CD4-positive, alpha-beta T cell treated with Interleukin-15 for 1 hour (primary cell): ENCODE data around the gene CCDC54.
"Not testable (repeated sequence)": the region's sequence is repeated elsewhere in the genome, so short reads cannot be mapped to it uniquely, and the experiment has no call there.

Source experiments
- DNase-seq: peaks from one replicate; pipeline ENCODE4 v3.0.0-alpha.2; 2020

The CCDC54 gene

DNA sequence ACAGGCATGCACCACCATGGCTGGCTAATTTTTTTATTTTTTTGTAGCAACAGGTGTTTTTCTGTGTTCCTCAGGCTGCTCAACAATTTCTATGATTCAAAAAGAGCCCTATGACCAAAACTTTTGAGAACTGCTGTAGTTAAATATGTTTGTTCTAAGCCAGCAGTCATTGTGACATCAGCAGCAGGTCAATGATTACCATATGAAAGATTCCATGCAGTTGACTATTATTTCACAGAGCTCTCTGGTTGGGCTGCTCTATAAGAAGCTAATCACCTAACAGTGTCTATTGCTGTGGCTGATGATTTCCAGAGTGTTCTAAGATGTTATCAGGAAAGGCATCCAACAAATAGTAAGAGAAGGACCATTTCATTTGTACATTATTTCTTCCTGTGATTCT is at the start of gene CCDC54:
Gene CCDC54, plus strand, starts transcription at position 289 of the 400 bp plus-strand sequence. CDS start 149 bp downstream, outside the sequence.
- no peak for DNase-seq

DNA sequence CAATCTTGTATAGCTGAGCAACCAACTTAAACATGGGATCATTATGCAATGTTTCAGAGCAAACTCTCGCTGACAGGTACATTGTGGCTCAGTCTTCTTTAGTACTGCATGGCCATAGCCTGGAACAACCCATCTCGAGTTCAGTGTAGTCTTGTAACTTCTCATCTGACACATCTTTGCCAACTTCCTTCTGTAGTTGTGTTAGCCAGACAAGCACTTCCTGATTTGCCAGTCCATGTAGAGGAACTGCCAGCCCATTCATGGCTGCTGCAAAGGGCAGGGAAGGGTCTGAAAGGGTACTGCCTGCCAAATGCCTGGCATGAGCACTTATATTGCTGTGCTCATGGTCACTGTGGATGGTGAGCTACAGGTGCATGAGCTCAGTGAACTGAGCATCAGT is 49.2 kb upstream of the CCDC54 start:
- DNase-seq: no peak

DNA sequence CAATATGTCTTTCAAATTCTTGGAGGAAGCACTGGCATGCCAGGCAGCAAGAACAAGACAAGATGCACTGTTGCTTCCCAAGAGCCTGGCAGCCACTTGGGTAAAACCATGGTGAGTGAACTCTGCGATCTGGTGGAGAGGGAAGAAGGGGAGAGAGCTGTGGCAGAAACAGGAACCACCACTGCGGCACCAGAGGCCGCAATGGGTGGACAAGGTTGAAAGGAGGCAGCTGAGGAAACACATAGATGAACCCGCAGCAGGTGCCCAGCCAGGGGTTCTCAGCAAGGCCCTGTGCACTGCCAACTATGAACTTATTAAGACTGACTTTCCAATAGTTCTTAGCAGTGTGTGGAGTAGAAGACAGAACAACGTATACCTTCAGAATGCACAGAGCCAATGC is 48.2 kb upstream of the CCDC54 start:
- DNase-seq: no peak

DNA sequence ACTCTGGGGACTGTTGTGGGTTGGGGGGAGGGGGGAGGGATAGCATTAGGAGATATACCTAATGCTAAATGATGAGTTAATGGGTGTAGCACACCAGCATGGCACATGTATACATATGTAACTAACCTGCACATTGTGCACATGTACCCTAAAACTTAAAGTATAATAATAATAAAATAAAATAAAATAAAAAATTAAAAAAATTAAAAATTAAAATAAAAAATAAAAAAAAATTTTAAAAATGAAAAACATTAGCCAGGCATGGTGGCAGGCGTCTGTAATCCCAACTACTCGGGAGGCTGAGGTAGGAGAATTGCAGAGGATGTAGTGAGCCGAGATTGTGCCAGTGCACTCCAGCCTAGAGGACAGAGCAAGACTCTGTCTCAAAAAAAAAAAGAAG is 37.5 kb upstream of the CCDC54 start:
- not testable (repeated sequence) for DNase-seq

DNA sequence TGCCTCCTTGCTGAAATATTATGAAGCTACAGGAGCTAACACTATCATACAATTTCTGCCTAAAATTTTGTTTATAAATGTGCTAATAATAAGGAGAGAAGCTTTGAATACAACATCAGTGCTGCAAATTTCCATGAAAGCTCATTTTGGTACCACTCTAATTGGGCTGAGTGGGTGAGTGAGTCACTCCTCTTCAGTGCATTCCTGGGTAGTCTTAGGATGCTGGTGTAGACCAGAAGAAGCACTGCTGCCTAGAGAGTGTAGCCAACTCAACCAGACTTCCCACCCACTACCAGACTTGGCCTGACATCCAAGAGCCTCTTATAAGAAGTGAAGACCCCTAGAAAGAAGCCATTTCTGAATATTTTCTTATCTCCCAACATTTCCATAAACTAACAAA is 32.5 kb upstream of the CCDC54 start:
- no peak for DNase-seq

DNA sequence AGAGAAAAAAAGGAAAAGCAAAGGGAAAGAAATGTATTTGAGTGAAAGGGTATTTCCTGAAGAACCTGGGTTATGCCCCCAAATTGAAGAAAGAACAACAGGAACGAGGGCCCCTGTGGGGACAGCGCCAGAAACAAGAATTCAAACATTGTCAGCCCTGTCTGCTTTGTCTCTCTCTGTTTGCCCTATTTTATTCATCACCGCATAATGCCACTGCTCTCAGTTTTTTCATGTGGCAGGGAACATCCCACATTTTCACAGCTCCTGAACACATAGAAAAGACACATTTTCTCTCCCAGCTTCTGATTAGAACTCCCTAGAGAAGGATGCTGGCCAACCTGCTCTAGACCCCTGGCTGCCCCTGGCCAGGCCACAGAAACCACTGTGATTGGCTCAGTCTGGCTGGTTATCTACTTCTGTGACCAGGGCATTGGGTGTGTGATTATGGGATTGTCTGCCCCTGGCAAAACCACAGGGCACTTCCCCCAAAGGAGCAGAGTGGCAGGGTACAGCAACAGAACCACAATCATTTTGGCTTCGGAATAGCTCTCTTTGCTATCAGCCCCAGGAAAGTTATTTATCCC is 31.3 kb upstream of the CCDC54 start:
- no peak for DNase-seq

DNA sequence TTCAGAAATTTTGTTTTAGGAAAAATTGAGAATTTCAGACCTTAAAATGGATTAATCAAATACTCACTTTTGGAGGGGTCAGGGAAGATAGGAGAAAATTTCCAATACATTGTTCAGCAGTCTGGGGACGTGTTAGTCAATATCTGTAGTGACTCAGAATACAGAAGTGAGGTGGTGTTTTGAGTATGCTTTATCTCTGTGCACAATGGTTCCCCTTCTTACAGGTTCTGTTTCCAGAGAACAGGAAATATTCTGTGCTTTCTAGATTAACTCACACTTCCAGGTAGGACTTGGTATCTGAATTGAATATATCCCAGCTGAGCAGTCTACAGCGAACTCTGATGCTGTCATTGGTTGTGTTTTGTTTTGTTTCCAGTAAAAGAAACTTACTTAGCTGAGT is 30.7 kb upstream of the CCDC54 start:
- no peak for DNase-seq

DNA sequence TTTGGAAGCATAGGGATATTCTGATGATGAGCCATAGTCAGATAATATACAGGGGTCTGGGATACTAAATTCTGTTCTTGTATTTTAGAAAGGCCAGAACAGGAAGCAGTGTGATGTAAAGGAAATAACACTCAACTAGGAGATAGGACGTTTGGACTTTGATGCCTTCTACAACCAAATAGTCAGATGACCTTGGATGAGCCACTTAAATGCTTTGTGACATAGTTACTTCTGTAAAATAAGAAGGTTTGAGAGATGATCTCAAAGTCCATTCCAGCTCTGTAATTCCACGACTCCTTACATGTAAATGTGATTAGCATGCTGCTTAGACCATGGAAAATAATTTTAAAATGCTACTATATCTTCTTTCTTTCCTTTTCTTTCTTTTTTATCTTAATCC is 29.5 kb upstream of the CCDC54 start:
- DNase-seq: no peak

DNA sequence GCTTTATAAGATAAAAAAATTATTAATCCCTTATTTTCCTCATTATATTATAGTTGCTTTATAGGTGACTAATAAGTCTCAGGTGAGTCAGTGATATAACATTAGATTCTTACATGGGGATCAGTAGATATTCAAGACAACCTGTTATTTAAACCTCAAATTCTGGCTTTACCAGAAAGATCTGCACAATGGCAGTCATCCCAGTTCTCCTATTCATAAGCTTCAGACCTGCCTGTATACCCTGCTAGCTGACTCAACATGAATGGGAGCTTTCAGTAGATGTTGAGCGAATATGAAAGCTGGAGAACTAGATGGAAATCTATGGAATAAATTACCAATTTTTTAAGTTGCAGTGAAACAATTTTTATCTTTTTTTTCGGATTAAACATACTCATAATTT is 20.5 kb upstream of the CCDC54 start:
- no peak for DNase-seq

DNA sequence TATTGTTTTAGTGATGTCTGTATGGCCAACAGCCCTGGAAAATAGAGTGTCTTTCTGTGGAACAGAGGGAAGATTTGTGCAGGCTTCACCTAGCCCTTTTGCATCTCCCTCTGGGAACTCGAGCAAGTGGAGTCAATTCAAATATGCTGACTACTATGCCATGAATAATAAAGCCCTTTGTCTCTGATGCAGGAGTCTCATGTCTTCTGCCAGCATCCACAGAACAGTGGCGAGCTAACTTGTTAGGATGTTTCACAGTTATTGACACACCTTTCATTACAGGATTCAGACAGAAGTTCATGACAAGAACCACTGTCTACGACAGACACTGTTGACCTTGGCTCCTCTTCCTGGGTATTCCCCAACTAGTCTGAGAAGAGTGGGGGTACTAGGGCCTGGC is 15.6 kb upstream of the CCDC54 start:
- DNase-seq: no peak

DNA sequence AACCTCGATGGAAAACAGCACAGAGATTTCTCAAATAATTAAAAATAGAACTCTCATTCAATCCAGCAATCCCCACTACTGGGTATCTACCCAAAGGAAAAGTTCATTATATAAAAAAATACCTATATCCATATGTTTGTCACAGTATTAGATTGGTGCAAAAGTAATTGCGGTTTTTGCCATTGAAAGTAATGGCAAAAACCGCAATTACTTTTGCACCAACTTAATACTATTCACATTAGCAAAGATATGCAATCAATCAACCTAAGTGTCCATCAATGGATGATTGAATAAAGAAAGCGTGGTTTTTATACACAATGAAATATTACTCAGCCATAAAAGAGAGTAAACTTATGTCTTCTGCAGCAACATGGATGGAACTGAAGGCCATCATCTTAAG is 12.2 kb upstream of the CCDC54 start:
- no peak for DNase-seq

DNA sequence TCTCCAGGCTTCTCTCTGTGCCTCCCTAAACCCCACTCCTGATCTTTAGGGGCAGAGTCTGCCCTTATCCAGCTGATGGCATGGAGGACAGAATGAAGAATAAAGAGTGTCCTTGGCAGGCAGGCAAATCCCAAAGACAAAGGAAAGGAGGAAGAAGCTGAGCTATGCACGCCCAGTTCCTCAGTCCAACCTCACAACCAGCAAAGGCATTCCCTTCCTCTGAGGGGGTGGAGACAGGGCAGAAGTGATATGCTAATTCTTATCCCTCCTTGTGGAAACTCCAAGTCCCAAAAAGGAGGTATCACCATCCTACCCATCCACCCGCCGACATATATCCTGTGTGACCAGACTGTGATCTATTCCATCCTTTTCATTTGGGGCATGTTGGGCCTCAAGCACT is 10.5 kb upstream of the CCDC54 start:
- DNase-seq: no peak

DNA sequence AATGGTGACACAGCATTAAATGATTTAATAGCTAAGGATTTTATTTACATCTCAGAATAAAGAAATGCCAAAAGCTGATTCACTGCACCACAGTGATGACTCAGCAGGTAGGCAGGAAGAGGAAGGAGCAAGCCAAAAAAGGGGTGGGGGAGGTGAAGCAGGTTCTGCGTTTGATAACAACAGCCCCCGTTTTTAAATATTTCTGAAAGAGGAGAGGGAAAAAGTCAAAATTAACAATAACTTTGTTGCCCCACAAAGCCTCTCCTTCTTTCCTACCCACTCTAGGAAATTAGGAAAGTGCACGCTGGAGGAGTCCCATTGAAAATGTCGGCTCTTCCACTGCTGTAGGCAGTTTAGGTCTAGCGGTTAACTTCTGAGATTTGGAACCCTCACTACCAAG is 9.9 kb upstream of the CCDC54 start:
- no peak for DNase-seq

DNA sequence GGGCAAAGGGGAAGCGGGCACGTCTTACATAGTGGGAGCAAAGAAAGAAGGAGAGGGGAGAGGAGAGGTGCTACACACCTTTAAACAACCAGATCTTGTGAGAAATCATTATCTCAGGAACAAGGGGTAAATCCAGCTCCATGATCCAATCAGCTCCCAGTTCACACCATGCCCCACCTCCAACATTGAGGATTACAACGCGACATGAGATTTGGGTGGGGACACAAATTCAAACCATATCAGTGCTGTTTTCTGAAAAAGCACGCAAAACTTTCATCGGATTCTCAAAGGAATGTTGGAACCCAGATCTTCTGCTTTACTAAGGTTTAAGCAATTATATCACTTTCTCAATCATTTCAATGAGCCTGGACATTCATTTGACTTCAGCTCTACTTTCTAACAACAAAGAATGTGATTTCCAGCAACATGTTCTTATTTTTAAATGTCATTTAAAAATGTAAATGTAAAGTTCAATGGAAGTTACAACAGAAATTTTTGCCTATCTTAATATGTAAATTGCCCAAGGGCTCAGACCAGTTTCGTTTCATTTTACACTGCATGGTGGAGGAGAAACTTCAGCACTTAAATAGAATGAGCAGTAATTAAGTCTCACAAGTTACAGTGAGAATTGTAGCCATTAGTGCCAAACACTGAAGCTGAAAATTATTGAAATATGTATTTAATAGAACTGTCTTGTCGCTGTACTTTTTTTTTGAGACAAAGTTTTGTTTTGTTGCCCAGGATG is 8.4 kb upstream of the CCDC54 start:
- DNase-seq: no peak

DNA sequence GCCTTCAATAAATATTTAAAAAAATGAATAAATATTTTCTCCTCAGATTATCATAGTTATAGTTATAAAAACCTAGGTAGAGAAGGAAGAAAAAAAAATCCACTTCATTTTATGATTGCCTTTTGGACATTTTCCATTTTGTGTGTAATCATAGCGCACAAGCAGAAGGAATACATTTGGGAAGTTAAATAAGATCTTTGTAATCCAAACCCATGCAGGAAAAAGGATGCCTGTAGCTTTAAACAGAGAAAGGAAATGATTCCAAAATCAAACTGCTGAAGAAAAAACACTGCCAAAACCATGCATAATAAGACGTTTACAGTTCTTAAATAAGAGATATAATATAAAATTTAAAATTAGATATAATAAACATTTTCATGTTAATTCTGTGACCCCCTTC is 7.4 kb upstream of the CCDC54 start:
- no peak for DNase-seq

DNA sequence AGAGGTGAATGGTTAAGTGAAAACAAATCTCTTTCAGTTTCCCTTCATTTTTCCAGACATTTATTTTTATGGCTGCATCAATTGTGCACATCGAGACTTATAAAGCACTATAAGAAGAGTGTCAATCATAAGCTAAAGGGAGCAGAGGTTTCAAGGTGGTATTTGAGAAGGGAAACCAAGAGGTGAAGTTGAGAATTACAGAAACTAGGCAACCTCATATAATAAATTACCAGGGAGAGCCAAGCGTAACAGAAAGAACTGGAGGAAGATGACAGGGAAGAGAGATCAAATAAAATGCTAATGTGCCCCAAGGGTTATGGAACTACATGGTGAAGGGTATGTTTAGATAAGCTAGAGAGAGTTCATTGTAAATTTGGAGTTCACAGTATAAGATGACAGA is 6.3 kb upstream of the CCDC54 start:
- no peak for DNase-seq

DNA sequence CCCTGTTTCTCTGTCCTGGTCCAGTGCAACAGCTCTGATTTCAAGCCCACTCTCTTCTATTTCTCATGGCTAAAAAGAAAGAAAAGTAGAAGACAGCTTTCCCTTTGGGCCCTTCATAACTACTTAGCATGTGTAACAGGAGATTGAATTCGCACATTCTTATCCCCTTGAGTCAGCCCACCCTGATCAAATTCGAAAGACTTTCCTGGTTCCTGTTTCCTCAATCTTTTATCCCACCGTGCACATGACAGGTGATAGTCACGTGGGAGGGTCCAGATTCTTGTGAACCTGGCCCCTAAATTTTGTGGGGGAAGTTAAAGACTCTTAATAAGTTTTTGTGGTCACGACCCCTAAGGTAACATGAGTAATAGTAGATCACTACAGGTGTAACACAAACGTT is 4.7 kb upstream of the CCDC54 start:
- DNase-seq: no peak

DNA sequence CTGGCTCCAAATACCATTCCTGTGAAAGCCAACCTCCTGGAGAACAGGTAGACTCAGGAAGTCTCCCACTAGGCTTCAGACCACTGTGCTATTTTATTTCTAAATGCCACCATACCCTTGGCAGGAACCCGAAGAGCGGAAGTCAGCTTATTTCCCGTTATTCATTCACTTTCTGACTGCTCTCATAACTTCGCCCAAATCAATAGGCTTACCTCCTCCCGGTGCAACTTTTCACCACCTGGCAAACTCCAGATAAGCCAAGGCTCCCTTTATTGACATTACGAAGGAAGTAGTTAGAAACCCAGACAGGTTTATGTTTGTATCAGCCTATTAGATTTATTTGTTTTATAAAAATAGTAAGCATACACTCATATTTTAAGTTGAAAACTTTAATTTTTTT is 3.3 kb upstream of the CCDC54 start:
- DNase-seq: no peak

DNA sequence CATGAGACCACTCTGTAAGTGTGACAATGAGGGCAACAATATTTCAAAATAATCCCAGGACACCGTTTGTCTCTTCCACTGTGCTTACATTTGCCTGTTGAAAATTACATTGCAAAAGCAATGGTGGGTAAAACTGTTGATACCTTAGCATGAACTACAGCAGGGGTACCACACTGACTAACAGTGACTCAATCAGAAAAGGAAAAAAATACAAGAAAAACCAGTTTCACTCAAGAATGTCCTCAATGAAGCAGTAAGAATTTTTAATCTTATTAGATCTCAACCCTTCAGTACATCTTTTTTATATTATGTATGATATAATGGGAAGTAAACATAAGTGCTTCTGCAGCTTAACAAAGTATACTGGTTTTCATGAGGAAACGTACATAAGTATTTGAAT is 1.6 kb upstream of the CCDC54 start:
- DNase-seq: no peak

DNA sequence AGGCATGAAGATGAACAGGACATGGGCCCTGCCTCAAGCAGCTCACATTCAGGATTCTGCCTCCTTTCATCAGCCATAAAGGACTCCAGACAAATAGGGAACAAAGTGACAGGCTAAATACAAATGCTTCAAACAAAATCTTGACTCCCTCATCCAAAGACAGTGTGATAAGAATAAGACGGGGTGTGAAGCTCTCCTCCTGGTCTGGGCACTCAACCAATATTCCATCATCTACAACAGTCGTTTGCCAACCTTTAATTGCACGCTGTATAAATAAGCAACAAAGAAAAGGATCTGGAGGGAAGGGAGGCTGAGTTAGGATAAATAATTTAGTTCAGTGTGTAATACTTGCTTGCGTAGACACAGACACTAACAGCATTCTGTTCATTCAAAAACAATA is 5.4 kb downstream of the CCDC54 start:
- DNase-seq: no peak

DNA sequence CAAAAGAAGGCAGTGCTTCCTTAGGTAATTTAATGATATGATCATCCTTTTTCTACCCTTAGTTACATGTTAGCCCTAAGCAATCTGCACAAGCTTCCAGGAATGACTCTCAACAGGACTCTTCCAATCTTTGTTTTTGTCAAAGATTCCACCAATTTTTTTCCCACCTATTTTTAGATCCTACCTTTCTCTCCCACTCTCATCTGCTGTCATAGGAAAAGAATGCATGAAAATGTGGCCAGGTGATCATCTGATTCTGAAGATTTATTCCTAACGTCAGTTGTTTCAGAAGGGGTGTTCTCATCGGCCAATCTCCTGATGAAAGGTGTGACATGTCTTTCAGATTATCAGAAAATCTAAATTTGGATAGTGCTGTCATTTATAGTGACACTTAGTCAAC is 7.2 kb downstream of the CCDC54 start:
- DNase-seq: no peak

DNA sequence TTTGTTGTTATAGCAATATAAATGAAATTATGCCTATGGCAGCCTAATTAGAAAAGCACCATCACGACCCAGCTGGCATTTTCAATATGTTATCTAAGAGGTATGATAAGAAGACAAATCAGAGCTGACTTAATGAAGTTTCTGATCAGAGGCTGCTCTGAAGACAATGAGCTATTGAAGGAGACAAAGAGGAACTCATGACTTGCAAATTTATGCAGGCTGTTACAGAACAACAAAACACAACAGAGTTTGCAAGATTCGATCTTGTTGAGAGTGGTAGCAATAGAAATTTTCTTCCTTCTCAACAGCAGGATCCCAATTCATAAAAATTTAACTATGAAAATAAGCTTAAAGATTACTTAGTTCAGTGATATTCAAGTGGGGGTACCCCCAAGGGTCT is 7.7 kb downstream of the CCDC54 start:
- no peak for DNase-seq

DNA sequence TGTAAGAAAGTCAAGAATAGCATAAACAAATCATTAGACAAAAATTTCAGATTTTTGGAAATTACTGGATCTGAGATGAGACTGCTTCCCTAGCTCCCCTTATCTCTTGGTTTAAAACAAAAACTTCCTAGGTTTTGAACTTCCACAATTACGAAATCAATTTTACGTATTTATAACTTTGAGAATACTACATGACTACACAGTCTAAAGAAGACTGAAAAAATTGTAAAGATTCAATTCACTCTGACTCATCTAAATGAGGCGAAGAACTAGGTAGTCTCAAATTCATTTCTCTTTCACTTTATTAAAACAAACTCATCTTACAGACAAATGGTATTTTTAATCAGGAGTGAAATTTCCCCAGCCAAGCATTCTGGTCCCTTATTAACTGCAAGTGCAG is 10.3 kb downstream of the CCDC54 start:
- no peak for DNase-seq

DNA sequence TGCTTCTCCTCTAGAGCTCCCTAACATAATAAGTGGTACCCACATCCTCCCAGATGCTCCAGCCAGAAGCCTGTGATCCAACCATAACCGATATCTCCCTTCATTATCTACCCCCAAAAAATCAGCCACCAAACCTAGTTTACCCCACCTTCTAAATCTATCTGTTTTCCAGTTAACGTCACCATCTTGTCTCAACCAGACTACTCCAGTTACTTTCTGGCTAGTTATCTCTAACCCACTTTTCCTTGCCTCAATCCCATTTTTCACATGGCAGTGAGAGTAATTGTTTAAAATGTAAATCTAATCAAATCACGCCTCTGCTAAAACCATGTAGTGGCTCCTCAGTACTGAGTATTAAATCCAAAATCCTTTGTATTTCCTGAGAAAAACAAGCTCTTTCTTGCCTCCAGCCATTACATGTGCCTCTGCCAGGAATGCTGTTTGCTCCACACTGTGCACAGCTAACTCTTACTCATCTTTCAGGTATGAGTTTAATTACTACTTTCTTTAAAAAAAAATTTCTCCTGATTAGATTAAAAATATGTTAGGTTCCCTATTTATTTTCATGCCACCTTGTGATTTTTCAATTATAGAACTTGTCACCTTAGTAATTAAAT is 15.4 kb downstream of the CCDC54 start:
- no peak for DNase-seq

DNA sequence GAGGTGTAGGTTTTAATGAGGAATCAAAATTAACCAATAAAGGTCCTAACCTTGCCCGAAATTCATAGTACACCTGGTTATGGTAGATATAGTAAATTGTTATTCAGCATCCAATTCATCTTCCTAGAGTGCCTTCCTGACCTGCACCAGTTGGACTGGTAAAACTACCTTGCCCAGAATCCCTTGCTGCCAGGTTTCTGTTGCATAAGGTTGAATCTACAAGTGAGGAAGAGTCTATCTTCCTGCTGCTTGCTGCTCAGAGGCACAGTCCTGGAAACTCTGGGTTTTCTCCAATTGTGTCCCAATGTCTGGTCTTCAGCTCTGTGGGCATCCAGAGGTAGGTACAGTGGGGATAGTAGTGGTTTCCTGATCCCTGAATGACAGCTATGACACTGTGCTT is 17.3 kb downstream of the CCDC54 start:
- DNase-seq: no peak
